GM21529 (cell line): ENCODE measurements around the gene MAP2K5.
"Not testable (repeated sequence)": the region's sequence is repeated elsewhere in the genome, so short reads cannot be mapped to it uniquely, and the experiment has no call there.

ENCODE experiments used
- ATAC-seq: cut with Tn5 transposase; IDR thresholded peaks from one replicate; pipeline ENCODE4 v1.9.1; 2021; ENCODE audit not compliant: unreplicated experiment

Gene MAP2K5

GRCh38 chr15:67652586-67652985 lies 110.1 kb downstream of the MAP2K5 start:
- ATAC-seq = no peak

GRCh38 chr15:67660446-67660845 lies 117.9 kb downstream of the MAP2K5 start:
- ATAC-seq = no peak

GRCh38 chr15:67660874-67661606 lies 118.5 kb downstream of the MAP2K5 start:
- ATAC-seq = no peak

GRCh38 chr15:67670647-67671305 lies 128.3 kb downstream of the MAP2K5 start:
- ATAC-seq = no peak

GRCh38 chr15:67672834-67673233 lies 130.3 kb downstream of the MAP2K5 start:
- ATAC-seq = not testable (repeated sequence)

- no peak for ATAC-seq
Measured at GRCh38 chr15:67674983-67675382, 132.5 kb downstream of the MAP2K5 start.

GRCh38 chr15:67678089-67678488 lies 135.6 kb downstream of the MAP2K5 start:
- no peak for ATAC-seq

GRCh38 chr15:67678993-67679392 lies 136.5 kb downstream of the MAP2K5 start:
- no peak for ATAC-seq

- ATAC-seq = no peak
Measured at GRCh38 chr15:67680641-67681040, 138.1 kb downstream of the MAP2K5 start.

GRCh38 chr15:67685008-67685599 lies 142.6 kb downstream of the MAP2K5 start:
- ATAC-seq = no peak

- ATAC-seq = no peak
Measured at GRCh38 chr15:67685716-67686115, 143.2 kb downstream of the MAP2K5 start.

GRCh38 chr15:67690936-67691335 lies 148.4 kb downstream of the MAP2K5 start:
- ATAC-seq = no peak

GRCh38 chr15:67691450-67691849 lies 148.9 kb downstream of the MAP2K5 start:
- no peak for ATAC-seq

GRCh38 chr15:67692573-67692972 lies 150.1 kb downstream of the MAP2K5 start:
- ATAC-seq = no peak

- no peak for ATAC-seq
Measured at GRCh38 chr15:67696087-67696486, 153.6 kb downstream of the MAP2K5 start.

- ATAC-seq = no peak
Measured at GRCh38 chr15:67700023-67700422, 157.5 kb downstream of the MAP2K5 start.

- ATAC-seq = no peak
Measured at GRCh38 chr15:67701669-67702068, 159.2 kb downstream of the MAP2K5 start.

- ATAC-seq = no peak
Measured at GRCh38 chr15:67707520-67708283, 165.2 kb downstream of the MAP2K5 start.

GRCh38 chr15:67708500-67708899 lies 166.0 kb downstream of the MAP2K5 start:
- ATAC-seq = no peak

- ATAC-seq = no peak
Measured at GRCh38 chr15:67715170-67715569, 172.7 kb downstream of the MAP2K5 start.

- no peak for ATAC-seq
Measured at GRCh38 chr15:67716171-67716570, 173.7 kb downstream of the MAP2K5 start.
